ENCODE measurements around the gene GAREM1.

GAREM1 gene

GRCh38 chr18:32372047-32372380 is 98.7 kb downstream of the GAREM1 start:
- in situ Hi-C loops (cut with MboI; ENCODE audit: low sequenced_read_pairs, unreplicated experiment): no loop called here
- TF ChIP-seq CTCF (IDR thresholded peaks at IDR 0.05; ENCODE audit: borderline replicate concordance, control extremely low read depth, extremely low read depth, insufficient read depth, missing control alignments): no peak
- DNase-seq (ENCODE audit: low spot score): no peak

GRCh38 chr18:32371384-32371783 is 99.3 kb downstream of the GAREM1 start:
- no peak for DNase-seq (ENCODE audit: low spot score)
- in situ Hi-C loops (cut with MboI; ENCODE audit: low sequenced_read_pairs, unreplicated experiment): no loop called here
- no peak for TF ChIP-seq CTCF (IDR thresholded peaks at IDR 0.05; ENCODE audit: borderline replicate concordance, control extremely low read depth, extremely low read depth, insufficient read depth, missing control alignments)

- TF ChIP-seq CTCF (IDR thresholded peaks at IDR 0.05; ENCODE audit: borderline replicate concordance, control extremely low read depth, extremely low read depth, insufficient read depth, missing control alignments): no peak
- in situ Hi-C loops (cut with MboI; ENCODE audit: low sequenced_read_pairs, unreplicated experiment): no loop called here
- DNase-seq (ENCODE audit: low spot score): no peak
These were observed 101.7 kb downstream of the GAREM1 start for GRCh38 chr18:32368991-32369390.

GRCh38 chr18:32368170-32368569 is 102.5 kb downstream of the GAREM1 start:
- TF ChIP-seq CTCF (IDR thresholded peaks at IDR 0.05; ENCODE audit: borderline replicate concordance, control extremely low read depth, extremely low read depth, insufficient read depth, missing control alignments): no peak
- in situ Hi-C loops (cut with MboI; ENCODE audit: low sequenced_read_pairs, unreplicated experiment): no loop called here
- DNase-seq (ENCODE audit: low spot score): no peak

GRCh38 chr18:32366586-32367538 is 103.8 kb downstream of the GAREM1 start:
- DNase-seq (ENCODE audit: low spot score): no peak
- TF ChIP-seq CTCF (IDR thresholded peaks at IDR 0.05; ENCODE audit: borderline replicate concordance, control extremely low read depth, extremely low read depth, insufficient read depth, missing control alignments): no peak
- in situ Hi-C loops (cut with MboI; ENCODE audit: low sequenced_read_pairs, unreplicated experiment): no loop called here

- TF ChIP-seq CTCF (IDR thresholded peaks at IDR 0.05; ENCODE audit: borderline replicate concordance, control extremely low read depth, extremely low read depth, insufficient read depth, missing control alignments): no peak
- no peak for DNase-seq (ENCODE audit: low spot score)
- in situ Hi-C loops (cut with MboI; ENCODE audit: low sequenced_read_pairs, unreplicated experiment): no loop called here
These were observed 108.2 kb downstream of the GAREM1 start for GRCh38 chr18:32362484-32362883.
